Globus pallidus (tissue), 1 donor: Measurements from ENCODE around the gene TNFAIP3.
"Not testable (repeated sequence)": the region's sequence is repeated elsewhere in the genome, so short reads cannot be mapped to it uniquely, and the experiment has no call there.

ENCODE experiments used
- DNase-seq: peaks from one replicate; pipeline ENCODE4 v3.0.0-alpha.2; 2015; ENCODE audit warnings: low spot score

Gene TNFAIP3

DNA sequence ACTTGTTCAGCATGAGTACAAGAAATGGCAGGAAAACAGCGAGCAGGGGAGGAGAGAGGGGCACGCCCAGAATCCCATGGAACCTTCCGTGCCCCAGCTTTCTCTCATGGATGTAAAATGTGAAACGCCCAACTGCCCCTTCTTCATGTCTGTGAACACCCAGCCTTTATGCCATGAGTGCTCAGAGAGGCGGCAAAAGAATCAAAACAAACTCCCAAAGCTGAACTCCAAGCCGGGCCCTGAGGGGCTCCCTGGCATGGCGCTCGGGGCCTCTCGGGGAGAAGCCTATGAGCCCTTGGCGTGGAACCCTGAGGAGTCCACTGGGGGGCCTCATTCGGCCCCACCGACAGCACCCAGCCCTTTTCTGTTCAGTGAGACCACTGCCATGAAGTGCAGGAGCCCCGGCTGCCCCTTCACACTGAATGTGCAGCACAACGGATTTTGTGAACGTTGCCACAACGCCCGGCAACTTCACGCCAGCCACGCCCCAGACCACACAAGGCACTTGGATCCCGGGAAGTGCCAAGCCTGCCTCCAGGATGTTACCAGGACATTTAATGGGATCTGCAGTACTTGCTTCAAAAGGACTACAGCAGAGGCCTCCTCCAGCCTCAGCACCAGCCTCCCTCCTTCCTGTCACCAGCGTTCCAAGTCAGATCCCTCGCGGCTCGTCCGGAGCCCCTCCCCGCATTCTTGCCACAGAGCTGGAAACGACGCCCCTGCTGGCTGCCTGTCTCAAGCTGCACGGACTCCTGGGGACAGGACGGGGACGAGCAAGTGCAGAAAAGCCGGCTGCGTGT, 11.6 kb downstream of the TNFAIP3 start:
- no peak for DNase-seq

DNA sequence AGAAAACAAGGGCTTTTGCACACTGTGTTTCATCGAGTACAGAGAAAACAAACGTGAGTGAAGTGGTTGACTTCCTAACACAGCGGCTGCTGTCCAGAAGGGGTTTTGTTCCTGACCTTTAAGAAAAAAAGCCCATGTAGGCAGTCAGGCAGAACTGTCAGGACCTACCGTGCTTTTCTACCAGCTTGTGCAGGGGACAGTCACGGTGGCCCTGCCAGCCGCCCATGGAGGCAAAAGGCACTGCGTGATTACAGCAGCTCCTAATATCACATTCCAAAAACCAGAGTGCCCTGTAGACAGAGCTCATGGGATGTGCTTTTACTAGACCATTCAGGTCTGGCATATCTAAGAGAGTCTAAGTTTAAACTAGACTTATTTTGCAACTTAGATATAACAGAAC, 12.2 kb downstream of the TNFAIP3 start:
- DNase-seq = no peak

GRCh38 chr6:137879885-137880745, 13.1 kb downstream of the TNFAIP3 start:
- DNase-seq = no peak

GRCh38 chr6:137880746-137881521, 13.9 kb downstream of the TNFAIP3 start:
- DNase-seq = no peak

DNA sequence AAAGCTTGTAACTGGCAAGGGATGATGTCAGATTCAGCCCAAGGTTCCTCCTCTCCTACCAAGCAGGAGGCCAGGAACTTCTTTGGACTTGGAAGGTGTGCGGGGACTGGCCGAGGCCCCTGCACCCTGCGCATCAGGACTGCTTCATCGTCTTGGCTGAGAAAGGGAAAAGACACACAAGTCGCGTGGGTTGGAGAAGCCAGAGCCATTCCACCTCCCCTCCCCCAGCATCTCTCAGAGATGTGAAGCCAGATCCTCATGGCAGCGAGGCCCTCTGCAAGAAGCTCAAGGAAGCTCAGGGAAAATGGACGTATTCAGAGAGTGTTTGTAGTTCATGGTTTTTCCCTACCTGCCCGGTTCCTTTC, 14.4 kb downstream of the TNFAIP3 start:
- DNase-seq = no peak

GRCh38 chr6:137882225-137882961, 15.3 kb downstream of the TNFAIP3 start:
- no peak for DNase-seq

GRCh38 chr6:137883400-137884148, 16.5 kb downstream of the TNFAIP3 start:
- DNase-seq = no peak

- no peak for DNase-seq
These were observed 17.3 kb downstream of the TNFAIP3 start for GRCh38 chr6:137884149-137884909.

GRCh38 chr6:137884910-137885229, 17.8 kb downstream of the TNFAIP3 start:
- not testable (repeated sequence) for DNase-seq

GRCh38 chr6:137886226-137886625, 19.2 kb downstream of the TNFAIP3 start:
- DNase-seq = not testable (repeated sequence)

- no peak for DNase-seq
These were observed 24.0 kb downstream of the TNFAIP3 start for GRCh38 chr6:137890983-137891537.

- DNase-seq = no peak
These were observed 25.2 kb downstream of the TNFAIP3 start for GRCh38 chr6:137892271-137892708.

- no peak for DNase-seq
These were observed 26.1 kb downstream of the TNFAIP3 start for GRCh38 chr6:137893181-137893580.

GRCh38 chr6:137893726-137894125, 26.7 kb downstream of the TNFAIP3 start:
- DNase-seq = no peak

DNA sequence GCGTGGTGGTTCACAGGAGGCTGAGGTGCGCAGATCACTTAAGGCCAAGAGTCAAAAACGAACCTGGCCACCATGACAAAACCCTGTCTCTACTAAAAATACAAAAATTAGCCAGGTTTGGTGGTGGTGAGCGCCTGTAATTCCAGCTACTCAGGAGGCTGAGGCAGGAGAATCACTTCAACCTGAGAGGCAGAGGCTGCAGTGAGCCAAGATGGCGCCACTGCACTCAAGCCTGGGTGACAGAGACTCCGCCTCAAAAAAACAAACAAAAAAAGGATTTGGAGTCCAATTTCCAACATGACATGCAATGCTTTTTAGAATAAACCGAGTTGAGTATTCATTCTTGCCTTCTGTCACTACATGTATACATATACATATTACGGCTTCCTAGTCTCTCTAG, 27.3 kb downstream of the TNFAIP3 start:
- DNase-seq = not testable (repeated sequence)

DNA sequence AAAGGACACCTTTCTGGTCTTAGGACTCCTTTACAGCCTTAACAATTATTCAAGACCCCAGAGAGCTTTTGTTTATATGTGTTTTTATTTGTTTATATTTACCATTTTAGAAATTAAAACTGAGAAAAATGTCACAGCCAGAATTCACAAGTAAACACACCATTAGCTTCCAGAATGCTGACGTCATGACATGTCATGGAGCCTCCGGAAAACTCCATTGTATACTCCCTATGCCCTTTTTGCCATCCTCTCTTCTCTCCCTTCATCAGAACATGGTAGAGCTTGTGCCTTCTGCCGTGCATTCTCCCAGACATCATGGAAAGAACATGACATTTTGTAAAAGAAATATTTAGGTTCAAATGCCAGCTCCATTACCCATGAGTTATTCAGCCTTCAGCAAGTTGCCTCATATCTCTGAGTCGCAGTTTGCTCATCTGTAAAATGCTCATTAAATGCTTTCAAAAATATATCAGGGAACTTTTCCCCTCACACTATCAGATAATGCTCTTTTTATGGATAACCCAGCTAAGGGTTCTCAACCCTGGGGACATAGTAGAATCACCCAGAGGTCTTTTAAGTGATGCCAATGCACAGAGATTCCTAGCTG, 27.8 kb downstream of the TNFAIP3 start:
- no peak for DNase-seq

GRCh38 chr6:137896647-137897046, 29.6 kb downstream of the TNFAIP3 start:
- DNase-seq = no peak

GRCh38 chr6:137900815-137901214, 33.8 kb downstream of the TNFAIP3 start:
- DNase-seq = no peak

DNA sequence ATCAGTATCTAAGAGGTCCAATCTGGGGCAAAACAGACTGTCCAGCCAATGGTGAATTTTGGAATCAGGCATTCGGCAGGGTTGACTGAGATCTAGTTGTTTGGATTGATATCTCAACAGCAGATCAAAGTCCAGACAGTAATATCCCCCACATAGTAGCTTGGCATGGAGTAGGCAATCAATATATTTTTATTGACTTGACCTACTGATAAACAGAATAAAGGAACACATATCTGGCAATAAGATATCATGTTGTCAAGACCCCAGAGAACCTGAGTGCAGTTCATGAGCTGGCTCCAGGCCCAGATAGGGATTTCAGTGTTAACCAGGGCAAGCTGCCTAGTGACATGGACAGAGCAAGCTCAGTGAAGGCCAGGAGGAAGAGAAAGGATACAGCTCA, 34.4 kb downstream of the TNFAIP3 start:
- no peak for DNase-seq

DNA sequence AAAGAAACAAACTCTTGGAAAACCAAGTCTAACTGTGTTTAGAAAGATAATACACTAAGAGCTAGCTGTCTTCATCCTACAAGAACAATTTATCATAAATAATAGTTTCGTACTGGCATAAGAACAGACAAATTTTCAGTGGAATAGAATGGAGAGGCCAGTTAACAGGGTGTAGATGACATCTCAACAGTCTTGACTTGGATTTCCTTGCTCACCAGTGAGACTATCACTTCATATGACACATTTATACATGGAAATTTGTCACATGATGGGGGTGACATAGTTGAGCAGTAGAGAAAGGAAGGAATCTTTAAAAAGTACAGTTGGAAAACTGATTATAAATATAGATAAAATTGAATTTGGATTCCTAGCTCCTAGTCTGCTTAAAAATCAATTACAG, 35.6 kb downstream of the TNFAIP3 start:
- DNase-seq = no peak
